Measurements from ENCODE around the gene ADCY9. TPM values are rescaled to one million over a fixed set of nuclear protein-coding genes. Genes with fewer than 3 reads are reported as not detected.
"Not testable (repeated sequence)": the region's sequence is repeated elsewhere in the genome, so short reads cannot be mapped to it uniquely, and the experiment has no call there.

Gene ADCY9
- total RNA-seq: 8.9 and 9.6 TPM in 2 replicates

DNA sequence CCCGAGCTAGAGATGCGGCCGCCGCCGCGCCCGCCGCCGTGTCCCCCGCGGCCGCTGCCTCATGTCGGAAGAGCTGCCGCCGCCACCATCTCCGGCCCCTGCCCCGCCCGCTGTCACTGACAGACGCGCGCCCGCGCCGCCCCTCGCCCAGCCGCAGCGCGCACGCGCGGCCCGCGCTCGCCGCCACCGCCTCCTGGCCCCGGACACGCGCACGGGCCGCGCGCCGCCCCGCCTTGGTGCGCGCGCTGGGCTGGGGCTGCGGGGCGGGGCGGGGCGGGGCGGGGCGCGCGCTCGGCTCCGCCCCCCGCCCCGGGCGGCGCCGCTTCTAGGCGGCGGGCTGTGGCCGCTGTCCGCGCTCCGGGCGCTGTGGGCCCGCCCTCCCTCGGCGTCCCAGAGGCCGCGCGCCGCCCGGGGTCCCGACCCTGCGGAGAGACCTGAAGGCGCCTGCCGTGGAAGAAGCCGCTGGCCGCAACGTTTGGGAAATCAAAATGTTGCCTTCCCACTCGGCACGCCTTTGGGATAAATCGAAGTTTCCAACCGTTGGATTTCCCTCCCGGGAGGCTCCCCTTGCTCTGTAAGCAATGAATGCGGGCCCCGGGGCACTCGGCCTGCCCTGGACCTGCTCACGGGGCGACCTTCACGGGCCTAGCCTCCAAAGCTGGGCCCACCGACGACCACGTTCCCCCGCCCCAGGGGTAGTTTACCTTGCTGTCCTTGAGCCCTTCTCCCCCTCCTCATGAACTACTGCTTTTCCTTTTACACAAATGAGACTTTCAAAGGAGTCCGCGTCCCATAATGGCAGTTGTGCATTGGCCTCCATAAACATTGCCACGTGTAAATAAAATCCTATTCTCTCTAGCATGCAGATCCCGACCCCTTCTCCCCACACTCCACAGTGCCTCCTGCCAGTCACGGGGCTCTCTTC lies at the start of gene ADCY9:
Gene ADCY9 (minus strand): TSS at position 118 of the 925 bp plus-strand sequence. CDS start 1,000 bp downstream, outside the sequence.
- H3K4me3 Mint-ChIP-seq: peak within 1 kb of the TSS; percentile 84
- H3K27me3 Mint-ChIP-seq: peaks cover 11% of the 10 kb centered on the region
- DNase-seq: peak; percentile 96
- peaks cover 16% of the 10 kb centered on the region for H3K36me3 Mint-ChIP-seq (ENCODE audit: low read depth)
- H3K4me1 Mint-ChIP-seq: peaks cover 36% of the 10 kb centered on the region
- H3K9me3 Mint-ChIP-seq: no peaks in the 10 kb centered on the region
- intact Hi-C loops (cut with micrococcal nuclease): loop anchor here (2.0 to 10.0 kb wide), 3 partner anchors 68 to 152 kb away; no protein-coding TSS in a partner anchor
- H3K27ac Mint-ChIP-seq: peak within 1 kb of the TSS; percentile 73

DNA sequence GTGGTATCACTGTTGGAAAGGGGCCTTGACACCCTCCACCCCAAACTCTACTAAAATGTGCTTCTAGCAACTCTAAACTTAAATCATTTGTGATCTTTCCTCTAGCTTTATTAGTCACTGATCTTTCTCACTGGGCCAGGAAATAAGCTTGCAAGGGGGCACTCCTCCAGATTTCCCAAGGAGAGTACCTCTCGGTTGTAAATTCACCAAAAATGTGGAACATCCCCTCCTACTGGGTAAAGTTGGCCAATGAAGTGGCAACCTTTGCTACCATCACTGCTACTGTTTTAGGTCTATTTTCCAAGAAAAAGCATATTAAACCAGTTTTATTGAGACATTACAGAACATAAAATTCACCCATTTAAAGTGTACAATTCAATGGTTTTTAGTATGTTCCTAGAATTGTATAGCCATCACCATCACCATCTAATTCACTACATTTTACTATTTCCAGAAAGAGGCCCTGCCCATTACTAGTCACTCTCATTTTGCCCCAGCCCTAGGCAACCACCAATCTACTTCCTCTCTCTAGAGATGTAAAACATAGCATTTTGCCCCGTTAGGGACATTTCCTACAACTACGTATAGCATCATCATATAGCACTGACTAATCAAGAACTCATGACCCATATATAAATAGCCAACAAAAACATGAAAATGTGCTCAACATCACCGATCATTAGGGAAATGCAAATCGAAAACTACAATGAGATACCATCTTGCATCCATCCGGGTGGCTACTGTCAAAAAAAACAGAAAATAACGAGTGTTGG lies 44.6 kb upstream of the ADCY9 start:
- peaks cover 3% of the 10 kb centered on the region for H3K27me3 Mint-ChIP-seq
- no peaks in the 10 kb centered on the region for H3K36me3 Mint-ChIP-seq (ENCODE audit: low read depth)
- no peak overlapping the region for H3K4me3 Mint-ChIP-seq
- peaks cover 2% of the 10 kb centered on the region for H3K4me1 Mint-ChIP-seq
- intact Hi-C loops (cut with micrococcal nuclease): no loop called here
- H3K9me3 Mint-ChIP-seq: no peaks in the 10 kb centered on the region
- H3K27ac Mint-ChIP-seq: no peak overlapping the region
- DNase-seq: no peak

DNA sequence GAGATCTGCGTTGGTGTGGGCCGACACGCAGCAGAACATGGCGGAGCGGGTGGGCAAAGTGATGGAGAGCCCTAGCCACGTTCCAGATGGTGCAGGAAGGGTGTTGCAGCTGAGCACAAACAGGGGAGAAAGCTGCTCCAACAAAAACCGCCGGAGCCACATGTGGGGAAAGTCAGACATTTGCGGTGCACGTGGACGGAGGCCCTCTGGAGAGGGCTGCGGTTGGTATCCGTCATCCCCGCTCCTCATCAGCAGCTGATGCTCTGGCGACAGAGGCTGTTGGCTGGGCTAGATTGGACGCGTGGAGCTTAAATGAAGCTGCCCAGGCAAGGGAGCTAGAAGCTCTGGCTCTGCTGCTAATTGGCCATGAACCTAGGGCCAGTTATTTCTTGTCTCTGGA lies 43.5 kb upstream of the ADCY9 start:
- H3K27ac Mint-ChIP-seq: no peak overlapping the region
- H3K9me3 Mint-ChIP-seq: no peaks in the 10 kb centered on the region
- H3K4me1 Mint-ChIP-seq: peaks cover 2% of the 10 kb centered on the region
- H3K27me3 Mint-ChIP-seq: peaks cover 3% of the 10 kb centered on the region
- H3K4me3 Mint-ChIP-seq: no peak overlapping the region
- no peak for DNase-seq
- intact Hi-C loops (cut with micrococcal nuclease): no loop called here
- H3K36me3 Mint-ChIP-seq (ENCODE audit: low read depth): no peaks in the 10 kb centered on the region

DNA sequence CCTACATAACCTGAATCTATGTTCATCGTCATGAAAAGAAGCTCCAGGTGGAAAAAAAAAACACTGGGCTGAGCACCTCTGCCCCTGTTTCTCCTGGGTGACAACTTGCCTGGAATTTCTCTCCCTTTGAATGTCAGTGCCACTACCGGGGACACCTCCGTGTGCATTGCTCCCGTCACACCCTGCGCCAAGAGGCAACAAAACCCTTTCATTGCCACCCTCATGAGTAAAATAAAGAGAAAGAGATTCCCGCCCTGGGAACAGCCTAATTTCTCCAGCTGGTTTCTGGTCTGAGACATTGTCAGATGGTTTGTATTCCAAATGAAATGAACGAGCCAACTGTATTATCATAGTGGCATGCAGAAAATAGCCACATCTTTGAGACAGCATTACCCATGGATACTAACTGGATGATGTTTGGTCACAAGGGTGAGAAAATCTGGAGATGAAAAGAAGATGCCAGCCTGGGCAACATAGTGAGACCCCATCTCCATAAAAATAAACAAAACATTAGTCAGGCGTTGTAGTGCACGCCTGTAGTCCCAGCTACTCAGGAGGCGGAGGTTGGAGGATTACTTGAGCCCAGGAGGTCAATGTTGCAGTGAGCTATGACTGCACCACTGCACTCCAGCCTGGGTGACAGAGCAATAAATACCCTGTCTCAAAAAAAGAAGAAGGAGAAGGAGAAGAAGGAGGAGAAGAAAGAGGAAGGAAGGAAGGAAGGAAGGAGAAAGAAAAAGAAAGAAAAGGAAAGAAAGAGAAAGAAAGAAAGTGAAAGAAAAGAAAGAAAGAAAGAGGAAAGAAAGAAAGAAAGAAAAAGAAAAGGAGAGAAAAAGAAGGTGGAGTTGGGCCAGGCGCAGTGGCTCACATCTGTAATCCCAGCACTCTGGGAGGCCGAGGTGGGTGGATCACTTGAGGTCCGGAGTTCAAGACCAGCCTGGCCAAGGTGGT lies 42.2 kb upstream of the ADCY9 start:
- H3K9me3 Mint-ChIP-seq: no peaks in the 10 kb centered on the region
- H3K27ac Mint-ChIP-seq: no peak overlapping the region
- H3K27me3 Mint-ChIP-seq: peaks cover 5% of the 10 kb centered on the region

DNA sequence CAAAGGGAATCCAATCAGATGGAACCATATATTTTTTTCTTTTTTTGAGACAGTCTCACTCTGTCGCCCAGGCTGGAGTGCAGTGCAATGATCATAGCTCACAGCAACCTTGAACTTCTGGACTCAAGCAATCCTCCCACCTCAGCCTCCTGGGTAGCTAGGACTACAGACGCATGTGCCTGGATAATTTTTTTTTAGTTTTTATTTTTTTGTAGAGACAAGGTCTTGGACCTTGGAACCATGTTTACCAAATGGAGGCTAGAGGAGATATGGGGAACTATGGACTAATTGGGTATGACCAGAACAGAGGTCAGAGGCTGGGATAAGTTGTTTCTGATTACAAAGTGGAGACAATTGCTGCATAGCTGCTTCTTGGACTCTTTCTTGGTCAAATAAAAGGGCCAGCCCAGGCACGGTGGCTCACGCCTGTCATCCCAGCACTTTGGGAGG lies 41.2 kb upstream of the ADCY9 start:
- Mint-ChIP-seq H3K27me3 (peaks cover 5% of the 10 kb centered on the region), H3K27ac (no peak overlapping the region), H3K4me1 (peaks cover 2% of the 10 kb centered on the region), H3K36me3 (ENCODE audit: low read depth) (no peaks in the 10 kb centered on the region), H3K9me3 (no peaks in the 10 kb centered on the region), H3K4me3 (no peak overlapping the region)
- intact Hi-C loops (cut with micrococcal nuclease): no loop called here
- DNase-seq: no peak

More for the DNA sequence above, 42.2 kb upstream of the ADCY9 start:
- no peak overlapping the region for H3K4me3 Mint-ChIP-seq
- intact Hi-C loops (cut with micrococcal nuclease): no loop called here
- no peaks in the 10 kb centered on the region for H3K36me3 Mint-ChIP-seq (ENCODE audit: low read depth)
- peaks cover 2% of the 10 kb centered on the region for H3K4me1 Mint-ChIP-seq
- no peak for DNase-seq

DNA sequence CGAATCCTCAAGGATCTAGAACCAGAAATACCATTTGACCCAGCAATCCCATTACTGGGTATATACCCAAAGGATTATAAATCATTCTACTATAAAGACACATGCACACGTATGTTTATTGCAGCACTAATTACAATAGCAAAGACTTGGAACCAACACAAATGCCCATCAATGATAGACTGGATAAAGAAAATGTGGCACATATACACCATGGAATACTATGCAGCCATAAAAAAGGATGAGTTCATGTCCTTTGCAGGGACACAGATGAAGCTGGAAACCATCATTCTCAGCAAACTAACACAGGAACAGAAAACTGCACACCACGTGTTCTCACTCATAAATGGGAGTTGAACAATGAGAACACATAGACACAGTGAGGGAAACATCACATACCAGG lies 40.3 kb upstream of the ADCY9 start:
- H3K4me3 Mint-ChIP-seq; H3K27ac Mint-ChIP-seq; H3K4me1 Mint-ChIP-seq; intact Hi-C loops (cut with micrococcal nuclease); DNase-seq; H3K36me3 Mint-ChIP-seq (ENCODE audit: low read depth); H3K27me3 Mint-ChIP-seq; H3K9me3 Mint-ChIP-seq: not testable (repeated sequence)

DNA sequence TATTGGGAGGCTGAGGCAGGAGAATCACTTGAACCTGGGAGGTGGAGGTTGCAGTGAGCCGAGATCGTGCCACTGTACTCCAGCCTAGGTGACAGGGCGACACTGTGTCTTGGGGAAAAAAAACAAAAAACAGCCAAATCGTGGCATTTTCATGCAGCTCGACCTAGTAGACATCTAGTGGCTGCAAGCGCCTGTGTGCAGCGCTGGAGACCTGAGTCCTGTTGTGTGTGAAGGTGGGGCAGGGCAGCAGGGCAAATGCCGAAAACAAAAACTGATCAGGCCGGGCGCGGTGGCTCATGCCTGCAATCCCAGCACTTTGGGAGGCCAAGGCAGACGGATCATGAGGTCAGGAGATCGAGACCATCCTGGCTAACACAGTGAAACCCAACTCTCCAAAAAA lies 37.1 kb upstream of the ADCY9 start:
- H3K27ac Mint-ChIP-seq; H3K4me3 Mint-ChIP-seq; H3K9me3 Mint-ChIP-seq; H3K4me1 Mint-ChIP-seq; H3K36me3 Mint-ChIP-seq (ENCODE audit: low read depth); DNase-seq; H3K27me3 Mint-ChIP-seq; intact Hi-C loops (cut with micrococcal nuclease): not testable (repeated sequence)

DNA sequence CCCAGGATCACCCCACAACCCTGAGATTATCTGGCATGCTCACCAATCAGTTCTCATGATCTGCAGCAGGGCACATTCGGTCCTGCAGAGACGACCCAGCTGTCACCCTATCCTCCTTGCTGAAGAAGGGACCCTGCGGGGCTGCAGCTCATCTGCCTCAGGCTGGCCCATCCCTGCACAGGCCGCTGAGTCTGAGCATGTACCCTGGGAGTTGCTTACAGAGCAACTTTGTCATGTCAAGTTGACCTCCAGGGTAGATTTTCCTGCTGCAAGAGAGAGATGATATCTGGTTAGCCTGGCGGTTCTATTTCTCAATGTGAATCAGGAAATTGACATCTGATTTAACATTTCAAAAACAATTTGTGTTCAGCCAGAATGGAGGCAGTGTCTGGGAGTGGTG lies 36.0 kb upstream of the ADCY9 start:
- H3K9me3 Mint-ChIP-seq: no peaks in the 10 kb centered on the region
- H3K4me1 Mint-ChIP-seq: no peaks in the 10 kb centered on the region
- H3K4me3 Mint-ChIP-seq: no peak overlapping the region
- no peaks in the 10 kb centered on the region for H3K36me3 Mint-ChIP-seq (ENCODE audit: low read depth)
- no peak for DNase-seq
- intact Hi-C loops (cut with micrococcal nuclease): no loop called here
- peaks cover 2% of the 10 kb centered on the region for H3K27me3 Mint-ChIP-seq
- no peak overlapping the region for H3K27ac Mint-ChIP-seq

DNA sequence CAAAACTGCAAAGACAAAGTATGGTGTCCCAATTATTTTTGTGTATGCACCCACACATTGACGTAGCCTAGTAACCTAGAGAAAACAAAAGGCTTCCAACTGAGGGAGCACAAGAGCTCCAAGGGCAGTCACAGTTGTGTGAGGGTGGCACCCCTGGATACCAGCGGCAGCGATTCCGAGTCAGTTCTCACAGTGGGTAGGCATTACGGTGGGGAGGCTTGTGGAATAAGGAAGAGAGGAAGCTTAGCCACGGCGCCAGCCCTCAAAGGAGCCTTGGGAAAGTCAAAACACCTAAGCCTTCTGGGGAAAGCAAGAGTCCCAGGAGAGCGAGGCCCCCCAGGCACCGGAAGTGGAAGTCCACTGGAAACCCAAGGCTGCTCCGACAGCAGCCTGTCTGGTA lies 31.0 kb upstream of the ADCY9 start:
- peaks cover 3% of the 10 kb centered on the region for H3K27me3 Mint-ChIP-seq
- no peaks in the 10 kb centered on the region for H3K9me3 Mint-ChIP-seq
- H3K27ac Mint-ChIP-seq: no peak overlapping the region
- no peak for DNase-seq
- intact Hi-C loops (cut with micrococcal nuclease): no loop called here
- H3K4me1 Mint-ChIP-seq: peaks cover 9% of the 10 kb centered on the region
- H3K36me3 Mint-ChIP-seq (ENCODE audit: low read depth): no peaks in the 10 kb centered on the region
- H3K4me3 Mint-ChIP-seq: no peak overlapping the region

DNA sequence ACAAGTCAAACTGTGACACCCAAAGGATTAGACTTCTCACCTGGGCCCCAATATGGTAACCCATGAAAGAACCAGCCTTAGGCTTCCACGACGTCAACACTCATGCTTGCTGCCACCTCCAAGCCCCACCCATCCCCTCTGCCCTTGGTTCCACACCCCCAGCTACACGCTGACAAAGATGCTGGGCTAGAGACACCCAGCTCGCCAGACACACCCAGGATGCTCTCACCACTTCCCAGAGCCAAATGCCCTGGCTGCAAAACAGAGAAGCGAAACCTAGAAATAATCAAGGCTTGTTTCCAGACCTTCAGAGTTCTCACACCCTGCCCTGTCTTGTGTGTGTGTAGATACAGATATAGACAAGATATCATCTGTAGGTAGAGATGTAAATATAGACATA lies 26.0 kb upstream of the ADCY9 start:
- Mint-ChIP-seq H3K27me3 (peaks cover 5% of the 10 kb centered on the region), H3K36me3 (ENCODE audit: low read depth) (peaks cover 3% of the 10 kb centered on the region), H3K4me1 (peaks cover 28% of the 10 kb centered on the region), H3K9me3 (peaks cover 3% of the 10 kb centered on the region), H3K4me3 (no peak overlapping the region), H3K27ac (peak overlapping the region; percentile 7)
- DNase-seq: peak; percentile 90
- intact Hi-C loops (cut with micrococcal nuclease): no loop called here

DNA sequence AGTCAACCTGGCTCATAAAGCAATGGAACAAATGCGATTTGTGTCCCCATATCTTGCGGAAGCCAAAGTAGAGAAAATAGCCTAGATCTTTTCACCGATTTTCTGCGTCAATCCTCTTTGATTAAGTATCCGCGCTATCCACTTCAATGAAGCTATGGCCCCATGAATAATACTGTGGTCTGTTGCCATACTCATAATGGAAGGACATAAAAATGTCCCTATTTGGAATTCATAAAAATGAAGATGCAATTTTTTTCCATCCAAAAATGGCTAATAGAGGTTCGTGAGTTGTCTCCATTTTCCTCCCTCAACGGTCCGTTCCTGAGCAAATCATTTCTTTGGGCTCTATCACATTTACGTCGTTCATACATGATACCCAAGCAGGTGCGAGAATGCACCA lies 25.4 kb upstream of the ADCY9 start:
- Mint-ChIP-seq H3K36me3 (ENCODE audit: low read depth) (peaks cover 3% of the 10 kb centered on the region), H3K4me1 (peaks cover 30% of the 10 kb centered on the region), H3K9me3 (peaks cover 3% of the 10 kb centered on the region), H3K4me3 (no peak overlapping the region), H3K27ac (no peak overlapping the region), H3K27me3 (peaks cover 2% of the 10 kb centered on the region)
- DNase-seq: no peak
- intact Hi-C loops (cut with micrococcal nuclease): no loop called here

DNA sequence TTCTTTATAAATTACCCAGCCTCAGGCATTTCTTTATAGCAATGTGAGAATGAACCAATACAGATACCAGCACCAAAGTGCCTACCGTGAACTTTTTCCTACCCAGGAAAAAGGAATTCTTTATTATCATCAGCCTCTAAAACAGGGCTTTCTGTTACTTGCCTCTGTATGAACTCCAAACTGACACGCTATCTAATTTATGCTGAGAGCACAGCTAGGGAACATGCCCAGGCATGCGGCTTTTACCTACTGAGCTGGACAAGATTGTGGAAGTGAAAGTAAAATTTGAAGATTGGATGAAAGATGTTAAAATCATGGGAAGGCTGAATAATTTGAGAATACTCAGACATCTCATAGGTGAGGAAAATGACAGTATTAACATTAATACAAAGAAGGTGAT lies 24.4 kb upstream of the ADCY9 start:
- Mint-ChIP-seq H3K4me3 (no peak overlapping the region), H3K27ac (no peak overlapping the region), H3K4me1 (peaks cover 30% of the 10 kb centered on the region), H3K27me3 (peaks cover 2% of the 10 kb centered on the region), H3K36me3 (ENCODE audit: low read depth) (peaks cover 3% of the 10 kb centered on the region), H3K9me3 (peaks cover 3% of the 10 kb centered on the region)
- DNase-seq: no peak
- intact Hi-C loops (cut with micrococcal nuclease): no loop called here

DNA sequence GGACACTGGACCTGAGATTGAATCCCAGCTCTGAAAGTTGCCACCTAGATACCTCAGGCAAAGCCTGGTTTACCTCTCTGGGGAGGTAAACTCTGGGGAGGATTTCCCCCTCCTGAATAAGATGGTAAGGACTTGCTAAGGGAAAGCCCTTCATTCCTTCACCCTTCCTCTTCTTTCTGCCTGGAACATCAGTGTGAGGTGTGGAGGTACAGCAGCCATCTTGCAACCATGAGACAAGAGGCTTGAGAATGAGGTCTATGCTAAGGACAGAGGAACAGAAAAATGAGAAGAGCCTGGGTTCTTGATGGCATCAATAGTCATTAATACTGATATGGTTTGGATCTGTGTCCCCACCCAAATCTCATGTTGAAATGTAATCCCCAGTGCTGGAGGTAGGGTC lies 23.7 kb upstream of the ADCY9 start:
- intact Hi-C loops (cut with micrococcal nuclease): no loop called here
- Mint-ChIP-seq H3K27ac (no peak overlapping the region), H3K36me3 (ENCODE audit: low read depth) (peaks cover 3% of the 10 kb centered on the region), H3K4me3 (no peak overlapping the region), H3K27me3 (peaks cover 4% of the 10 kb centered on the region), H3K4me1 (peaks cover 30% of the 10 kb centered on the region), H3K9me3 (peaks cover 3% of the 10 kb centered on the region)
- DNase-seq: no peak

All from activated CD4-positive, alpha-beta T cell treated with anti-CD3 and anti-CD28 coated beads, Interleukin-2, amount 10 ng/mL, durations not matched to agents 24 days and 14 days (primary cell).